GM12891 (cell line): ENCODE data around the gene C2orf76.

ENCODE experiments used
- PAX5 ChIP-seq: IDR thresholded peaks from 2 replicates; pipeline ENCODE4 v1.6.1; 2011; ENCODE audit warnings: low read length, moderate library complexity, mild to moderate bottlenecking; ENCODE audit not compliant: insufficient read depth, severe bottlenecking
- POLR2A ChIP-seq: IDR thresholded peaks from 2 replicates; pipeline ENCODE4 v1.6.1; 2011; ENCODE audit warnings: low read depth, low read length, control low read depth
- POLR2AphosphoS5 ChIP-seq: IDR thresholded peaks from 2 replicates; pipeline ENCODE4 v1.6.1; 2011; ENCODE audit warnings: low read depth, low read length, control low read depth
- SPI1 ChIP-seq: IDR thresholded peaks from 2 replicates; pipeline ENCODE4 v1.6.1; 2011; ENCODE audit warnings: low read depth, low read length, control low read depth
- TAF1 ChIP-seq: IDR thresholded peaks from 2 replicates; pipeline ENCODE4 v1.6.1; 2011; ENCODE audit warnings: low read depth, low read length, control low read depth

GRCh38 chr2:119307419-119308140 is 59.1 kb downstream of the C2orf76 start:
- TF ChIP-seq POLR2AphosphoS5 (no peak), TAF1 (no peak), POLR2A (no peak), PAX5 (no peak), SPI1 (no peak)
